Measurements from ENCODE around the gene TEX2. TPM values are rescaled to one million over a fixed set of nuclear protein-coding genes. Genes with fewer than 3 reads are reported as not detected.

The TEX2 gene
- total RNA-seq, 1 donor from 2014 or later = 8.1 TPM

DNA sequence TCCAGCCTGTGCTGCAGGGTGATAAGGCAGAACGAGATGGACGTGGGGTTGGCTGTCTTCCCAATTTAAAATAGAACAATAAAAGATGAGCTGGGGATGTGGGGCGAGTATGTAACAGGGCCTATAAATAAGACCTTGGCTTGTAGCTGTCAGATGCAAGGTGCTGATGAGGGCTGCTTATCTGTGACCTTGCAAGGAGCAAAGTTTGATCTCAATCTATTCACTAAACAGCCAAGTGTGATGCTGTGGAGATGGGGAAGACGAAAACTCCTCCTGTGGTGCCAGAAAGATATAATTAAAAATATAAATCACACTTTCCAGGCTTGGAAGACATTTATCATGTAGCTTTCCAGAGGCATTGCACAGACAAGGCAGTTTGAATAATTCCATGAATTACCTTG is 26.7 kb upstream of the TEX2 start:
- Mint-ChIP-seq H3K4me1 (peaks cover 2% of the 10 kb centered on the region), H3K36me3 (ENCODE audit: low read depth) (no peaks in the 10 kb centered on the region), H3K4me3 (no peak overlapping the region), H3K27ac (no peak overlapping the region), H3K9me3 (peaks cover 3% of the 10 kb centered on the region), H3K27me3 (no peaks in the 10 kb centered on the region)
- ATAC-seq (ENCODE audit: low read depth) = no peak
- no peak for DNase-seq
- TF ChIP-seq, protein P1, sequence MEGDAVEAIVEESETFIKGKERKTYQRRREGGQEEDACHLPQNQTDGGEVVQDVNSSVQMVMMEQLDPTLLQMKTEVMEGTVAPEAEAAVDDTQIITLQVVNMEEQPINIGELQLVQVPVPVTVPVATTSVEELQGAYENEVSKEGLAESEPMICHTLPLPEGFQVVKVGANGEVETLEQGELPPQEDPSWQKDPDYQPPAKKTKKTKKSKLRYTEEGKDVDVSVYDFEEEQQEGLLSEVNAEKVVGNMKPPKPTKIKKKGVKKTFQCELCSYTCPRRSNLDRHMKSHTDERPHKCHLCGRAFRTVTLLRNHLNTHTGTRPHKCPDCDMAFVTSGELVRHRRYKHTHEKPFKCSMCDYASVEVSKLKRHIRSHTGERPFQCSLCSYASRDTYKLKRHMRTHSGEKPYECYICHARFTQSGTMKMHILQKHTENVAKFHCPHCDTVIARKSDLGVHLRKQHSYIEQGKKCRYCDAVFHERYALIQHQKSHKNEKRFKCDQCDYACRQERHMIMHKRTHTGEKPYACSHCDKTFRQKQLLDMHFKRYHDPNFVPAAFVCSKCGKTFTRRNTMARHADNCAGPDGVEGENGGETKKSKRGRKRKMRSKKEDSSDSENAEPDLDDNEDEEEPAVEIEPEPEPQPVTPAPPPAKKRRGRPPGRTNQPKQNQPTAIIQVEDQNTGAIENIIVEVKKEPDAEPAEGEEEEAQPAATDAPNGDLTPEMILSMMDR (IDR thresholded peaks at IDR 0.05) = no peak
- ChIA-PET POLR2A (interaction anchor here (0.6 to 0.8 kb wide), 3 partner anchors 144 to 424 kb away, joined by 3 to 6 read pairs (median 3); no protein-coding TSS in a partner anchor), CTCF (interaction anchor here (1.1 kb wide), 1 partner anchor 8 kb away, joined by 3 read pairs; no protein-coding TSS in a partner anchor)
- intact Hi-C loops (cut with micrococcal nuclease) = no loop called here

DNA sequence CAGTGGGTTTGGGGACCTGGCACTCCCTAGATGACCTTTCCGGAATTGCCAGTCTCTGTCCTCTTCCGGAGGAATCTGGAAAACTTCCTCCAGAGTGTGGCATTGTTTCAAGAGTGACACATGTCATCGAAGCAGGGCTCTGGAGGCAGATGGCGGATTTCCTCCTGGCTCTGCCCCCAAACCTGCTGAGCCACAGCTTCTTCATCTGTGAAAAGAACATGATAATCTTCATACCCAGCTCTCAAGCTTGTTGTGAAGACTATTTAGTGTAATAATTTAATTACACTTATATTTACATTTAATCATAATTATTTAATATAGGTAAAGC is 19.7 kb upstream of the TEX2 start:
- no peak overlapping the region for H3K27ac Mint-ChIP-seq
- no peak overlapping the region for H3K4me3 Mint-ChIP-seq
- DNase-seq (no peak), ATAC-seq (ENCODE audit: low read depth) (no peak)
- ChIA-PET POLR2A (no interaction called here), CTCF (interaction anchor here (1.4 to 2.8 kb wide), 3 partner anchors 8 to 254 kb away, joined by 3 to 16 read pairs (median 14); no protein-coding TSS in a partner anchor)
- no peaks in the 10 kb centered on the region for H3K27me3 Mint-ChIP-seq
- H3K4me1 Mint-ChIP-seq = no peaks in the 10 kb centered on the region
- H3K9me3 Mint-ChIP-seq = no peaks in the 10 kb centered on the region
- H3K36me3 Mint-ChIP-seq (ENCODE audit: low read depth) = no peaks in the 10 kb centered on the region
- intact Hi-C loops (cut with micrococcal nuclease) = loop anchor here (1.0 to 5.0 kb wide), 7 partner anchors 66 to 395 kb away; partner anchors contain the start of genes CSHL1 and ERN1
- TF ChIP-seq, protein P1 (IDR thresholded peaks at IDR 0.05) = no peak

- POLR2A ChIA-PET = interaction anchor here (1.4 to 1.5 kb wide), 2 partner anchors 136 to 149 kb away, joined by 7 to 8 read pairs; no protein-coding TSS in a partner anchor
- ATAC-seq (ENCODE audit: low read depth) = peak; percentile 58
- no peak for DNase-seq
These were observed 19.1 kb upstream of the TEX2 start for GRCh38 chr17:64281962-64282752.

GRCh38 chr17:64278614-64279013 is 15.6 kb upstream of the TEX2 start:
- intact Hi-C loops (cut with micrococcal nuclease) = no loop called here
- Mint-ChIP-seq H3K36me3 (ENCODE audit: low read depth) (no peaks in the 10 kb centered on the region), H3K4me3 (no peak overlapping the region), H3K27ac (no peak overlapping the region), H3K27me3 (no peaks in the 10 kb centered on the region), H3K9me3 (no peaks in the 10 kb centered on the region), H3K4me1 (no peaks in the 10 kb centered on the region)
- DNase-seq = no peak
- TF ChIP-seq, protein P1 (IDR thresholded peaks at IDR 0.05) = no peak
- no peak for ATAC-seq (ENCODE audit: low read depth)
- ChIA-PET CTCF (no interaction called here), POLR2A (interaction anchor here (0.6 kb wide), 1 partner anchor 125 kb away, joined by 6 read pairs; no protein-coding TSS in a partner anchor)

More at GRCh38 chr17:64281962-64282752, 19.1 kb upstream of the TEX2 start:
- no peak overlapping the region for H3K27ac Mint-ChIP-seq
- H3K36me3 Mint-ChIP-seq (ENCODE audit: low read depth) = no peaks in the 10 kb centered on the region
- no peak overlapping the region for H3K4me3 Mint-ChIP-seq
- intact Hi-C loops (cut with micrococcal nuclease) = loop anchor here (1.0 to 5.0 kb wide), 7 partner anchors 65 to 395 kb away; partner anchors contain the start of genes CSHL1 and ERN1
- TF ChIP-seq, protein P1 (IDR thresholded peaks at IDR 0.05) = no peak
- H3K9me3 Mint-ChIP-seq = no peaks in the 10 kb centered on the region
- H3K27me3 Mint-ChIP-seq = no peaks in the 10 kb centered on the region
- CTCF ChIA-PET = interaction anchor here (0.9 to 2.8 kb wide), 8 partner anchors 8 to 369 kb away, joined by 3 to 16 read pairs (median 4); no protein-coding TSS in a partner anchor
- no peaks in the 10 kb centered on the region for H3K4me1 Mint-ChIP-seq

Data from activated B cell treated with CpG ODN at 0.5 μM for 24 hours (primary cell).